Heart left ventricle (tissue), 16 donors: Measurements from ENCODE around the gene LCK. TPM values are rescaled to one million over a fixed set of nuclear protein-coding genes. Genes with fewer than 3 reads are reported as not detected.

ENCODE experiments used
- ATAC-seq, 4 donors: fragments of 200-7000 bp; cut with Tn5 transposase; one replicate each; pipeline ENCODE4 v1.9.1; 2020 to 2022; ENCODE audit warnings: moderate library complexity in 4 of 4, mild to moderate bottlenecking in 3 of 4, moderate number of reproducible peaks in 1 of 4
- DNase-seq, 5 donors: peaks; one replicate each; pipeline ENCODE4 v3.0.0-alpha.2; 2020
- H3K27ac ChIP-seq, 12 donors: fragments of 200-600 bp; sonication (generic) in 4 of 12; one replicate each; pipeline versions ENCODE4 v1.5.0 to v1.8.0; 2016 to 2022; ENCODE audit warnings: mild to moderate bottlenecking in 2 of 12
- H3K27me3 ChIP-seq, 9 donors: fragments of 200-600 bp; sonication (generic) in 2 of 9; one replicate each; pipeline versions ENCODE4 v1.5.1 to v1.8.0; 2016 to 2022; ENCODE audit warnings: mild to moderate bottlenecking in 3 of 9
- H3K36me3 ChIP-seq, 9 donors: fragments of 200-600 bp; sonication (generic) in 2 of 9; one replicate each; pipeline versions ENCODE4 v1.5.0 to v1.8.0; 2018 to 2022; ENCODE audit warnings: mild to moderate bottlenecking in 2 of 9
- H3K4me1 ChIP-seq, 12 donors: fragments of 200-600 bp; sonication (generic) in 4 of 12; one replicate each; pipeline versions ENCODE4 v1.5.0 to v1.8.0; 2016 to 2022; ENCODE audit warnings: mild to moderate bottlenecking in 3 of 12
- H3K4me3 ChIP-seq, 12 donors: fragments of 200-600 bp; sonication (generic) in 4 of 12; one replicate each; pipeline versions ENCODE4 v1.5.0 to v1.8.0; 2017 to 2022; ENCODE audit warnings: mild to moderate bottlenecking in 9 of 12, moderate library complexity in 4 of 12
- H3K9me3 ChIP-seq, 12 donors: fragments of 200-600 bp; sonication (generic) in 4 of 12; one replicate each; pipeline versions ENCODE4 v1.5.0 to v1.8.0; 2016 to 2022; ENCODE audit warnings: mild to moderate bottlenecking in 1 of 12
- CTCF ChIP-seq, 12 donors: fragments of 200-600 bp; sonication (generic) in 4 of 12; IDR thresholded peaks; one replicate each; pipeline versions ENCODE4 v1.5.0 to v1.8.0; 2018 to 2022; ENCODE audit warnings: antibody characterized with exemption in 12 of 12, mild to moderate bottlenecking in 5 of 12
- POLR2A ChIP-seq, 2 donors: fragments of 450-650 bp; IDR thresholded peaks; one replicate each; pipeline ENCODE4 v1.6.1; 2017; ENCODE audit warnings: antibody characterized with exemption in 2 of 2, mild to moderate bottlenecking in 2 of 2, moderate library complexity in 2 of 2
- WGBS, 4 donors: extraction: QIAGEN DNeasy Blood & Tissue Kit in 2 of 4; methylation state at CpG; one replicate each; pipeline versions ENCODE4 v1.1.5 to v1.1.7; 2013 to 2018; 5-methylcytosine and 5-hydroxymethylcytosine counted together
- intact Hi-C, 10 donors: fragments of 100-400 bp; cut with DNase I; formaldehyde crosslinking; loops; one replicate each; pipeline versions ENCODE4 v1.11.1 to v1.14.2; 2022
- polyA plus RNA-seq, 2 donors: library from polyadenylated mRNA; stranded (reverse); fragments of 200-250 nt; gene quantifications; one replicate each; pipeline ENCODE4 v1.2.3, GENCODE V29; 2013
- total RNA-seq, 9 donors: library from RNA; depleted of rRNA in 2 of 9; stranded (reverse); fragments of >200 nt in 2 of 9; fragmentation: NEBNext Ultra II Directional in 3 of 9; extraction: Animal tissue kit (Norgen Biotek cat#: 25700) in 3 of 9; gene quantifications; one replicate each; pipeline versions ENCODE4 v1.1.0 to v1.2.4, GENCODE V29; 2016 to 2023
- donor health status: ischemic (EF 13 %, LVEDD 7.1; RV severe dilation, severe dysfunction).
- donor health status: healthy with polysubstance abuse.
- donor health status: DM: no; HTN: yes; CAD: no.
- donor health status: DM: no; HTN: no; CAD: no.
- donor health status: ischemic (EF 25% LVEDD 6.9; RV normal size, moderate dysfunction).
- donor health status: ischemic (EF 25% LVEDD 5.7; RV mildly dilated, moderate dysfunction).
- donor health status: healthy.
- donor health status: DM: yes; HTN: yes; CAD: no.
- donor health status: ischemic (EF 35%, LVEDD 5.7; RV mildly dilated, moderate dysfunction).
- donor health status: nonischemic (EF 11% LVEDD 7.7; RV severe dilation, severe dysfunction).
- donor health status: DM: yes; HTN: yes; CAD: no.
- donor health status: PGD.
- donor health status: ischemic (EF 29% LVEDD 5.4; RV normal size, mild dysfunction).
- donor health status: nonischemic (EF 23%, LVEDD 6.1; RV moderate dilation, normal function).

Gene LCK
- total and polyA plus RNA-seq, 11 donors, result 0.34 to 7.6 (median 0.49) TPM; not detected in 3

DNA sequence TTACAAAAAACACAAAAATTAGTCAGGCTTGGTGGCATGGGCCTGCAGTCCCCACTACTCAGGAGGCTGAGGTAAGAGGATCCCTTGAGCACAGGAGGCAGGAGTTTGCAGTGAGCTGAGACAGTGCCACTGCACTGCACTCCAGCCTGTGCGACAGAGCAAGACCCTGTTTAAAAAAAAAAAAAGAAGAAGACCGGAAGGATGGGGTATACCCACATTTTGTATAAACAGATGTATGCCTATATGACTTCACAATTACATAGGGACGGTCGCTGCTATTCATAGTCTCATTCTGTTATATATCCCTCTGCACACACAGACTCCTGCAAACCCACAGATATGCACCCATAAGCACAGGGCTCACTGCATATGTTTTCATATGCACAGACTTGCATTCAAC is 12.7 kb downstream of the LCK start:
- H3K27me3 ChIP-seq, result no peaks in the 10 kb centered on the region
- H3K9me3 ChIP-seq, result no peaks in the 10 kb centered on the region
- DNase-seq, result no peak
- ATAC-seq, result no peak
- H3K4me3 ChIP-seq, result no peak overlapping the region
- peaks cover 0 to 4% (median 0%) of the 10 kb centered on the region in 12 donors for H3K4me1 ChIP-seq
- 89 to 94% (median 92%) methylated on average over 4 of the region's 4 CpGs for WGBS, 4 donors
- TF ChIP-seq CTCF (IDR thresholded peaks at IDR 0.05) (no peak), POLR2A (IDR thresholded peaks at IDR 0.05) (no peak)
- no peak overlapping the region for H3K27ac ChIP-seq
- intact Hi-C loops, result no loop called here
- no peaks in the 10 kb centered on the region for H3K36me3 ChIP-seq

DNA sequence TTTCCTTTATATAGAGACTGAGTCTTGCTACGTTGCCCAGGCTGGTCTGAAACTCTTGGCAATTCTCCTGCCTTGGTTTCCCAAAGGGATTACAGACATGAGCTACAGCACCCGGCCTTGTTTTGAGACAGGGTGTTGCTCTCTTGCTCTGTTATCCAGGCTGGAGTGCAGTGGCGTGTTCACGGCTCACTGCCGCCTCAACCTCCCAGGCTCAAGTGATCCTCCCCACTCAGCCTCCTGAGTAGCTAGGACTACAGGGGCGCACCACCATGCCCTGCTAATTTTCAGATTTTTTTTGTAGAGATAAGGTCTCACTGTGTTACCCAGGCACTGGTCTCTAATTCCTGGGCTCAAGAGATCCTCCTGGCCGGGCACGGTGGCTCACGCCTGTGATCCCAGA is 14.8 kb downstream of the LCK start:
- no peaks in the 10 kb centered on the region for H3K36me3 ChIP-seq
- no peak for DNase-seq
- 92 to 97% (median 95%) methylated on average over 9 of the region's 9 CpGs for WGBS, 4 donors
- no peaks in the 10 kb centered on the region for H3K27me3 ChIP-seq
- peaks cover 0 to 4% (median 0%) of the 10 kb centered on the region in 12 donors for H3K4me1 ChIP-seq
- H3K9me3 ChIP-seq, result no peaks in the 10 kb centered on the region
- no peak for ATAC-seq
- TF ChIP-seq POLR2A (IDR thresholded peaks at IDR 0.05), result no peak
- intact Hi-C loops, result no loop called here
- no peak overlapping the region for H3K27ac ChIP-seq
- H3K4me3 ChIP-seq, result no peak overlapping the region

DNA sequence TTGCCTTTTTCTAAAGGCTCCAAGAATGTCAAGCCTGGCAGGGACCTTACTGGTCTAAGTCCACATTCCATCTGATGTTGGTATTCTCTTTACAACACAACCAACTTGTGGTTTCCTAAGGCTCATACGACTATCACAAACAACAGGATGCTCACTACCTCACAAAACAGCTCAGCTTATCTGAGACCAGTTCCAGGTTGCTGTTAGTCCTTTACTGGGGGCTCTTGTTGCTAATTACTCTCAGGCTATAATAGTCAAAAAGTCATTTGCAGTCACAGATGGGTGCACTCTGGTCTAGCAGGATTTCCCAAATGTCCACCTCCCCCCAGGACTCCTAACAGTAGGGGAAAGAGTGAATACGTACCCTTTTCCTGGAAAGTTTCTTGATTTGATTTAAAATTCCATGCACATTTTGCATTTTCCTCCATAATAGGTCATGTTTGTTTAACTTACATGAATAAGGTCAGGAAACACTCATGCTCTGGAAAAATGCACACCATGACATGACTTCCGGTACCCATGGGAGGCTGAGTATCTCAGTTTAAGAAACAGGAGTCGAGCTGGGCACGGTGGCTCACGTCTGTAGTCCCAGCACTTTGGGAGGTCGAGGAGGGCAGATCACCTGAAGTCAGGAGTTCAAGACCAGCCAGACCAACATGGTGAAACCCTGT is 16.0 kb downstream of the LCK start:
- TF ChIP-seq CTCF (IDR thresholded peaks at IDR 0.05) (no peak), POLR2A (IDR thresholded peaks at IDR 0.05) (no peak)
- Histone ChIP-seq H3K27me3 (no peaks in the 10 kb centered on the region), H3K27ac (no peak overlapping the region), H3K9me3 (no peaks in the 10 kb centered on the region), H3K4me3 (no peak overlapping the region), H3K4me1 (peaks cover 0 to 4% (median 0%) of the 10 kb centered on the region in 12 donors), H3K36me3 (no peaks in the 10 kb centered on the region)
- intact Hi-C loops, result no loop called here
- ATAC-seq (no peak), DNase-seq (no peak)
- 59 to 71% (median 61%) methylated on average over 7 of the region's 7 CpGs for WGBS, 4 donors

DNA sequence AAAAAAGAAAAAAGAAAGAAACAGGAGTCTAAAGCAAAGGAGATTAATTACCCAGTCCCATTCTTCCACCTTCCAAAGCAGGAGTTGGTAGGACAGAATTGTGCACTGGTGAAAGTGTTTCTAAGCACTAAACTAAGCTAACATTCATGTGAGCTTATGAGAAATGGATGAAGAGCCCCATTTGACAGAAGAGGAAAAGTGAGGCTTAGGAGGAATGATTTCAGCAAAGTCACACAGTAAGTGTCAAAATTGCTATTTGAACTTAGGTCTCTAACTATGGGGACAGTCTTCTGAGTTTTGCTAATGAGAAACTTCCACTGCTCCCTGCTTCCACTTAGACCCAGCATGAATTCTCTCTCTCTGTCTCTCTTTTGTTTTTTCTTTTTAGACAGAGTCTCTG is 18.7 kb downstream of the LCK start:
- H3K4me3 ChIP-seq, result no peak overlapping the region
- intact Hi-C loops, result no loop called here

More for the DNA sequence above, 18.7 kb downstream of the LCK start:
- H3K27ac ChIP-seq, result no peak overlapping the region
- H3K9me3 ChIP-seq, result no peaks in the 10 kb centered on the region
- peaks cover 0 to 4% (median 0%) of the 10 kb centered on the region in 12 donors for H3K4me1 ChIP-seq
- H3K27me3 ChIP-seq, result peaks cover 0 to 13% (median 7%) of the 10 kb centered on the region in 9 donors
- no peak for TF ChIP-seq CTCF (IDR thresholded peaks at IDR 0.05)
- no peak for TF ChIP-seq POLR2A (IDR thresholded peaks at IDR 0.05)
- ATAC-seq (no peak), DNase-seq (no peak)
- H3K36me3 ChIP-seq, result no peaks in the 10 kb centered on the region
